K562 (cell line): ENCODE measurements around the gene FAM219A. TPM values are rescaled to one million over a fixed set of nuclear protein-coding genes. Genes with fewer than 3 reads are reported as not detected.
A peak's percentile ranks its signal among the peaks of the same experiment; 100 is the strongest.

Experiments
- CBFA2T3 ChIP-seq: fragments of 450-650 bp; IDR thresholded peaks from 2 replicates; pipeline ENCODE4 v1.6.1; 2017
- DDX20 ChIP-seq: fragments of 450-650 bp; IDR thresholded peaks from 2 replicates; pipeline ENCODE4 v1.6.1; 2016; ENCODE audit warnings: missing genetic modification characterization, low read depth, mild to moderate bottlenecking, missing compliant biosample characterization, moderate library complexity
- MCM5 ChIP-seq: fragments of 450-650 bp; IDR thresholded peaks from 2 replicates; pipeline ENCODE4 v1.6.1; 2016; ENCODE audit warnings: low read depth
- MECOM ChIP-seq: fragments of 250-450 bp; sonication (Bioruptor Pico); IDR thresholded peaks from 2 replicates; pipeline ENCODE4 v1.8.0; 2022; ENCODE audit warnings: inconsistent platforms
- PTRF ChIP-seq: fragments of 450-650 bp; IDR thresholded peaks from 2 replicates; pipeline ENCODE4 v1.6.1; 2016; ENCODE audit warnings: mild to moderate bottlenecking, missing genetic modification characterization, missing compliant biosample characterization
- SIN3B ChIP-seq: fragments of 450-650 bp; IDR thresholded peaks from 2 replicates; pipeline ENCODE4 v1.6.1; 2017; ENCODE audit warnings: low read depth, mild to moderate bottlenecking, moderate library complexity
- TARDBP ChIP-seq: fragments of 450-650 bp; IDR thresholded peaks from 2 replicates; pipeline ENCODE4 v1.6.1; 2016
- TCF7L2 ChIP-seq: fragments of 150-350 bp; IDR thresholded peaks from 2 replicates; pipeline ENCODE4 v1.6.1; 2016; ENCODE audit warnings: low read depth, mild to moderate bottlenecking, low read length, moderate library complexity
- ZNF589 ChIP-seq: fragments of 200-800 bp; sonication (Bioruptor generic); IDR thresholded peaks from 2 replicates; pipeline ENCODE4 v1.6.1; 2016; ENCODE audit warnings: low read depth, missing genetic modification characterization, missing compliant biosample characterization
- polyA plus RNA-seq, 8 experiments: library from polyadenylated mRNA; depleted of rRNA in 4 of 8; stranded (reverse) in 5 of 8; unstranded in 3 of 8; fragments of >200 nt; fragmentation: Nextera tagmentation in 2 of 8; fragmentation: Illumina TruSeq in 1 of 8; extraction: Ambion mirVana in 2 of 8; extraction: Trizol in 1 of 8; gene quantifications; 2 replicates each; pipeline versions ENCODE4 v1.2.1 to v1.2.3, GENCODE V29; 2011 to 2014; ENCODE audit warnings: inconsistent platforms in 1 of 8, missing spikeins in 1 of 8
- total RNA-seq, 7 experiments: library from RNA; depleted of rRNA in 6 of 7; stranded (reverse); fragments of >200 nt in 6 of 7; fragmentation: Illumina TruSeq in 2 of 7; extraction: Trizol in 2 of 7; gene quantifications; 2 replicates each; pipeline versions ENCODE4 v1.2.1 to v1.2.3, GENCODE V29; 2011 to 2021; ENCODE audit warnings: low replicate concordance in 1 of 7
- TF ChIP-seq, protein P1 (sequence below): fragments of 200-400 bp; formaldehyde crosslinking; IDR thresholded peaks from 2 replicates; pipeline ENCODE4 v1.6.1; 2017; ENCODE audit warnings: mild to moderate bottlenecking, low read depth, low read length, moderate library complexity
- TF ChIP-seq, protein P2 (sequence below): fragments of 250-450 bp; sonication (Bioruptor Pico); IDR thresholded peaks from 2 replicates; pipeline ENCODE4 v1.5.0; 2021; ENCODE audit warnings: mild to moderate bottlenecking, moderate library complexity
- TF ChIP-seq, protein P3 (sequence below): fragments of 200-800 bp; sonication (Bioruptor generic); IDR thresholded peaks from 2 replicates; pipeline ENCODE4 v1.6.1; 2017; ENCODE audit warnings: missing genetic modification characterization, missing compliant biosample characterization
- TF ChIP-seq, protein P4 (sequence below): fragments of 250-450 bp; sonication (Bioruptor Pico); IDR thresholded peaks from 2 replicates; pipeline ENCODE4 v1.5.0; 2021
- TF ChIP-seq, protein P5 (sequence below): sonication (generic); formaldehyde crosslinking; IDR thresholded peaks from 2 replicates; pipeline ENCODE4 v1.9.0; 2022; ENCODE audit warnings: mild to moderate bottlenecking, missing genetic modification reagents
- TF ChIP-seq, protein P6 (sequence below): sonication (generic); formaldehyde crosslinking; IDR thresholded peaks from 2 replicates; pipeline ENCODE4 v1.9.0; 2022; ENCODE audit warnings: mild to moderate bottlenecking, missing genetic modification reagents
- TF ChIP-seq, protein P7 (sequence below): conservative IDR thresholded peaks from 2 replicates; pipeline ENCODE4 v1.6.1; 2011; ENCODE audit warnings: low read depth, mild to moderate bottlenecking, low read length; ENCODE audit not compliant: control insufficient read depth

The FAM219A gene
- total and polyA plus RNA-seq, 9 of the 15 experiments (the other 6 are each of a cell fraction or from before 2014, with no cell fraction given) = 0.63 to 8.6 (median 2.9) TPM

DNA sequence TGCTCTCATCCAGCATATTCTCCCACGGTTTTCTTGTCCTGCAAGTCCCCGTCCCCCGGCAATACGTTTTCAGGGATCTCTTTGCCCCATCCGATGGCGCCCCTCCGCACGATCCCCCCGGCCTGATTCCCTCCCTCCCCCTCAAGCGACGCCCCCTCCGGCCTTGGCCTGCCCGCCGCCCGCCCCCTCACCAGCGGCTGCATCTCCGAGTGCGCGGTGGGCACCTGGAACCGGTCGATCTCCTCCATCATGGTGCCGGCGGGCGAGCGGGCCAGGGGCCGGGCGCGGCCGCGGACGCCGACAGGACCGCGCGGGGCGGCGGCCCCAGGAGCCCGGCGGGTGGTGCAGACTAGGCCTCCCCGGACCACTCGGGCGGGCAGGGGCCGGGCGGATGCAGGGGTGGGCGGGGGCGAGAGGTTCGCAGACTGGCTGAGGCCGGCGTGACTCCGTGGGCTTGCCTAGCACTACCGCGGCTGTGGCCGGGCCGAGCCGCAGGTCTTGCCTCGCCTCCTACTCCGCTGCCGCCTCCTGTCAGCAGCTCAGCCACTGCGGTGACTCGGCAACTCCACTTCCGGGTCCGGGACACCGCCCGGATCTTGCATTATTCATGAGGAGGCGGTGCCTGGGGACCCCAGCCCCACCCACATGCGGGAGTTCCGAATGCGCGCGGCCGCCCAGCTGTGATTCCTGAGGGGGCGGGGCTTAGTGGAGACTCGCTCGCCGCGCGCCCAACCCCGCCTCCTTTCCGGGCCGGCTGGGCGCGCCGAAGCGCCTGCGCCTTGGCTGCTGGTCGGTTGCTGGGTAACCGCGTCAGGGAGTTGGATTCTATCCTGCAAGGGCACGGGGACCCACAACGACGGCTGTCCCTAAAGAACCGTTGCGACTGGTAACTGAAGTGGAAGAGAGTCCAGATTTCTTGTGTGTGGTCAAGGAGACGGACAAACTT is at the start of gene FAM219A, which contains the start of gene DNAI1 (continued):
- TF ChIP-seq, protein P1, sequence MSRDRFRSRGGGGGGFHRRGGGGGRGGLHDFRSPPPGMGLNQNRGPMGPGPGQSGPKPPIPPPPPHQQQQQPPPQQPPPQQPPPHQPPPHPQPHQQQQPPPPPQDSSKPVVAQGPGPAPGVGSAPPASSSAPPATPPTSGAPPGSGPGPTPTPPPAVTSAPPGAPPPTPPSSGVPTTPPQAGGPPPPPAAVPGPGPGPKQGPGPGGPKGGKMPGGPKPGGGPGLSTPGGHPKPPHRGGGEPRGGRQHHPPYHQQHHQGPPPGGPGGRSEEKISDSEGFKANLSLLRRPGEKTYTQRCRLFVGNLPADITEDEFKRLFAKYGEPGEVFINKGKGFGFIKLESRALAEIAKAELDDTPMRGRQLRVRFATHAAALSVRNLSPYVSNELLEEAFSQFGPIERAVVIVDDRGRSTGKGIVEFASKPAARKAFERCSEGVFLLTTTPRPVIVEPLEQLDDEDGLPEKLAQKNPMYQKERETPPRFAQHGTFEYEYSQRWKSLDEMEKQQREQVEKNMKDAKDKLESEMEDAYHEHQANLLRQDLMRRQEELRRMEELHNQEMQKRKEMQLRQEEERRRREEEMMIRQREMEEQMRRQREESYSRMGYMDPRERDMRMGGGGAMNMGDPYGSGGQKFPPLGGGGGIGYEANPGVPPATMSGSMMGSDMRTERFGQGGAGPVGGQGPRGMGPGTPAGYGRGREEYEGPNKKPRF = no peak
- TF ChIP-seq TARDBP = no peak
- no peak for TF ChIP-seq PTRF
- TF ChIP-seq SIN3B = no peak
- TF ChIP-seq CBFA2T3 = no peak
- TF ChIP-seq, protein P2, sequence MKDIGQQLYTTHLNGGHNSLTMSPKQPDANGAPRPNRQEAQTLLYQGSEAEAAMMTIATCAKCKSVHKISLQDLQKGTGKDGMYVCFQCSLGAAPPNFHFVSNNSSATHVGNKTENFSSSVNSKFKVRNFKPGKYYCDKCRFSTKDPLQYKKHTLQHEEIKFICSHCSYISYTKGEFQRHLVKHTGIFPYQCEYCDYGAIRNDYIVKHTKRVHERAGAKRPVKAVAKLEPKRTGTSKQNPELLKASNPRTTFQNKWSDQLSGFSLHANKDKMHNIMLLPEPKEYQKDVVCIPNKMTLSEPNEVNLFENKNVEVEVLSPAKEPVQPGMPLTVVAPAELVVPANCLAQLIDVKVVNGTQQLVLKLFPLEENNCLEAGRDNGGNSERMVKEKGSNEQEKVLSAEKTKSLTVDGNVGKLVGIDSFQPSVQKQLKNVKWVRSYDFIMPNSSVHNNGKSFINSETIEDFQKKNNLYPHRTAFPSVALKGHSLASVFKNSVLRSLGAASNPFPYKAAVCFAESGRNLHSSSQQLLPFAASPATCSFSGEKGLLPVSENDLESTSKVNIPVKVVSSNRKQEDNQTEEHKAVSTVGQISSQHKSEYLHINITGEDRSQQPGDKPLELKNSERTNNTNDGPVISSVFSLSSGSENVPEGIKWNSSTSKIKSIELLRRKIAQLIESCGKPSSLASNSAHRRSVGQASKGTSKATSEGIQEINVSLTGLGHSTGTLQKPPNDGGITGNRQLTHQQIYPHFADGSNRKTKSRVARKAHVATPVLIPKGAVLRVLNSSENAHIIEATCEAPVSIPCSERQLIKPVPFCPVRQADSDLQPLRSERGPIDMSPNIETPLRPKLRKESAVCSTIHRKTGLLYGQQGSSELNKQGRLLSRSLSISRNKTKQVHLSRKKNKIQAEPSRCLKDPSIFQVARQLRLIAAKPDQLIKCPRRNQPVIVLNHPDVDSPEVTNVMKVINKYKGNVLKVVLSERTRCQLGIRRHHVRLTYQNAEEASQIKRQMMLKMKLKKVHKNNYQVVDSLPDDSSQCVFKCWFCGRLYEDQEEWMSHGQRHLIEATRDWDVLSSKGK (CRISPR knock-in tag) = no peak
- TF ChIP-seq MECOM (CRISPR knock-in tag) = no peak
- TF ChIP-seq, protein P3, sequence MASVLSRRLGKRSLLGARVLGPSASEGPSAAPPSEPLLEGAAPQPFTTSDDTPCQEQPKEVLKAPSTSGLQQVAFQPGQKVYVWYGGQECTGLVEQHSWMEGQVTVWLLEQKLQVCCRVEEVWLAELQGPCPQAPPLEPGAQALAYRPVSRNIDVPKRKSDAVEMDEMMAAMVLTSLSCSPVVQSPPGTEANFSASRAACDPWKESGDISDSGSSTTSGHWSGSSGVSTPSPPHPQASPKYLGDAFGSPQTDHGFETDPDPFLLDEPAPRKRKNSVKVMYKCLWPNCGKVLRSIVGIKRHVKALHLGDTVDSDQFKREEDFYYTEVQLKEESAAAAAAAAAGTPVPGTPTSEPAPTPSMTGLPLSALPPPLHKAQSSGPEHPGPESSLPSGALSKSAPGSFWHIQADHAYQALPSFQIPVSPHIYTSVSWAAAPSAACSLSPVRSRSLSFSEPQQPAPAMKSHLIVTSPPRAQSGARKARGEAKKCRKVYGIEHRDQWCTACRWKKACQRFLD (CRISPR knock-in tag) = no peak
- no peak for TF ChIP-seq ZNF589 (CRISPR knock-in tag)
- TF ChIP-seq, protein P4, sequence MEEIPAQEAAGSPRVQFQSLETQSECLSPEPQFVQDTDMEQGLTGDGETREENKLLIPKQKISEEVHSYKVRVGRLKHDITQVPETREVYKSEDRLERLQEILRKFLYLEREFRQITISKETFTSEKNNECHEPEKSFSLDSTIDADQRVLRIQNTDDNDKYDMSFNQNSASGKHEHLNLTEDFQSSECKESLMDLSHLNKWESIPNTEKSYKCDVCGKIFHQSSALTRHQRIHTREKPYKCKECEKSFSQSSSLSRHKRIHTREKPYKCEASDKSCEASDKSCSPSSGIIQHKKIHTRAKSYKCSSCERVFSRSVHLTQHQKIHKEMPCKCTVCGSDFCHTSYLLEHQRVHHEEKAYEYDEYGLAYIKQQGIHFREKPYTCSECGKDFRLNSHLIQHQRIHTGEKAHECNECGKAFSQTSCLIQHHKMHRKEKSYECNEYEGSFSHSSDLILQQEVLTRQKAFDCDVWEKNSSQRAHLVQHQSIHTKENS (CRISPR knock-in tag) = no peak
- TF ChIP-seq, protein P5, sequence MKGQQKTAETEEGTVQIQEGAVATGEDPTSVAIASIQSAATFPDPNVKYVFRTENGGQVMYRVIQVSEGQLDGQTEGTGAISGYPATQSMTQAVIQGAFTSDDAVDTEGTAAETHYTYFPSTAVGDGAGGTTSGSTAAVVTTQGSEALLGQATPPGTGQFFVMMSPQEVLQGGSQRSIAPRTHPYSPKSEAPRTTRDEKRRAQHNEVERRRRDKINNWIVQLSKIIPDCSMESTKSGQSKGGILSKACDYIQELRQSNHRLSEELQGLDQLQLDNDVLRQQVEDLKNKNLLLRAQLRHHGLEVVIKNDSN (CRISPR knock-in tag) = no peak
- TF ChIP-seq MCM5 = no peak
- no peak for TF ChIP-seq TCF7L2
- TF ChIP-seq, protein P6, sequence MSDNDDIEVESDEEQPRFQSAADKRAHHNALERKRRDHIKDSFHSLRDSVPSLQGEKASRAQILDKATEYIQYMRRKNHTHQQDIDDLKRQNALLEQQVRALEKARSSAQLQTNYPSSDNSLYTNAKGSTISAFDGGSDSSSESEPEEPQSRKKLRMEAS = no peak
- TF ChIP-seq, protein P7, sequence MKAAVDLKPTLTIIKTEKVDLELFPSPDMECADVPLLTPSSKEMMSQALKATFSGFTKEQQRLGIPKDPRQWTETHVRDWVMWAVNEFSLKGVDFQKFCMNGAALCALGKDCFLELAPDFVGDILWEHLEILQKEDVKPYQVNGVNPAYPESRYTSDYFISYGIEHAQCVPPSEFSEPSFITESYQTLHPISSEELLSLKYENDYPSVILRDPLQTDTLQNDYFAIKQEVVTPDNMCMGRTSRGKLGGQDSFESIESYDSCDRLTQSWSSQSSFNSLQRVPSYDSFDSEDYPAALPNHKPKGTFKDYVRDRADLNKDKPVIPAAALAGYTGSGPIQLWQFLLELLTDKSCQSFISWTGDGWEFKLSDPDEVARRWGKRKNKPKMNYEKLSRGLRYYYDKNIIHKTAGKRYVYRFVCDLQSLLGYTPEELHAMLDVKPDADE = peak; percentile 45; the same call in 1 of the 2 replicates
- TF ChIP-seq DDX20 = no peak
